Measurements from ENCODE around the gene TRABD.

- TF ChIP-seq, protein P1, sequence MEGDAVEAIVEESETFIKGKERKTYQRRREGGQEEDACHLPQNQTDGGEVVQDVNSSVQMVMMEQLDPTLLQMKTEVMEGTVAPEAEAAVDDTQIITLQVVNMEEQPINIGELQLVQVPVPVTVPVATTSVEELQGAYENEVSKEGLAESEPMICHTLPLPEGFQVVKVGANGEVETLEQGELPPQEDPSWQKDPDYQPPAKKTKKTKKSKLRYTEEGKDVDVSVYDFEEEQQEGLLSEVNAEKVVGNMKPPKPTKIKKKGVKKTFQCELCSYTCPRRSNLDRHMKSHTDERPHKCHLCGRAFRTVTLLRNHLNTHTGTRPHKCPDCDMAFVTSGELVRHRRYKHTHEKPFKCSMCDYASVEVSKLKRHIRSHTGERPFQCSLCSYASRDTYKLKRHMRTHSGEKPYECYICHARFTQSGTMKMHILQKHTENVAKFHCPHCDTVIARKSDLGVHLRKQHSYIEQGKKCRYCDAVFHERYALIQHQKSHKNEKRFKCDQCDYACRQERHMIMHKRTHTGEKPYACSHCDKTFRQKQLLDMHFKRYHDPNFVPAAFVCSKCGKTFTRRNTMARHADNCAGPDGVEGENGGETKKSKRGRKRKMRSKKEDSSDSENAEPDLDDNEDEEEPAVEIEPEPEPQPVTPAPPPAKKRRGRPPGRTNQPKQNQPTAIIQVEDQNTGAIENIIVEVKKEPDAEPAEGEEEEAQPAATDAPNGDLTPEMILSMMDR (conservative IDR thresholded peaks at IDR 0.05): no peak
- TF ChIP-seq ZFX (IDR thresholded peaks at IDR 0.05): no peak
Observed at GRCh38 chr22:50145721-50146438, 39.8 kb upstream of the TRABD start.

All from C4-2B (cell line).